Activated CD4-positive, alpha-beta memory T cell treated with anti-CD3 and anti-CD28 coated beads for 36 hours (primary cell): Measurements from ENCODE around the gene C4BPB. TPM values are rescaled to one million over a fixed set of nuclear protein-coding genes. Genes with fewer than 3 reads are reported as not detected.

Experiments
- CTCF ChIA-PET: fragments of 350-600 bp; sonication (Branson Sonifier 250); formaldehyde crosslinking; loops from one replicate; lab custom pipeline; 2021; ENCODE audit warnings: antibody characterized with exemption, inconsistent platforms; lab: Charles Lee
- POLR2A ChIA-PET: fragments of 350-600 bp; sonication (Branson Sonifier 250); formaldehyde crosslinking; loops from one replicate; lab custom pipeline; 2021; ENCODE audit warnings: antibody characterized with exemption; lab: Charles Lee
- DNase-seq: peaks from one replicate; pipeline ENCODE4 v3.0.0-alpha.2; 2020
- H3K27ac Mint-ChIP-seq: one replicate; pipeline ENCODE4 v1.8.0; 2021; ENCODE audit warnings: mixed read lengths
- H3K27me3 Mint-ChIP-seq: one replicate; pipeline ENCODE4 v1.8.0; 2021; ENCODE audit warnings: mixed read lengths
- H3K36me3 Mint-ChIP-seq: one replicate; pipeline ENCODE4 v1.8.0; 2021; ENCODE audit warnings: mixed read lengths
- H3K4me1 Mint-ChIP-seq: one replicate; pipeline ENCODE4 v1.8.0; 2021; ENCODE audit warnings: low read depth, mixed read lengths
- H3K4me3 Mint-ChIP-seq: one replicate; pipeline ENCODE4 v1.8.0; 2021; ENCODE audit warnings: mild to moderate bottlenecking, mixed read lengths
- H3K9me3 Mint-ChIP-seq: one replicate; pipeline ENCODE4 v1.8.0; 2021; ENCODE audit warnings: mixed read lengths
- intact Hi-C: fragments of 100-400 bp; cut with micrococcal nuclease; formaldehyde crosslinking; loops from one replicate; pipeline ENCODE4 v1.15.1; 2023
- total RNA-seq, 2 experiments: library from RNA; stranded (reverse); gene quantifications; one replicate each; pipeline ENCODE4 v1.2.3, GENCODE V29; 2021

Gene C4BPB
- total RNA-seq, 2 experiments from 2014 or later = 0.24 to 0.39 TPM

GRCh38 chr1:207115269-207115668 is 26.6 kb downstream of the C4BPB start:
- no peaks in the 10 kb centered on the region for H3K9me3 Mint-ChIP-seq
- intact Hi-C loops = no loop called here

GRCh38 chr1:207124389-207124788 is 35.7 kb downstream of the C4BPB start:
- H3K27ac Mint-ChIP-seq = no peak overlapping the region

More at GRCh38 chr1:207115269-207115668, 26.6 kb downstream of the C4BPB start:
- ChIA-PET POLR2A (no interaction called here), CTCF (no interaction called here)
- Mint-ChIP-seq H3K36me3 (no peaks in the 10 kb centered on the region), H3K4me3 (no peak overlapping the region), H3K4me1 (no peaks in the 10 kb centered on the region), H3K27ac (no peak overlapping the region), H3K27me3 (peaks cover 16% of the 10 kb centered on the region)
- DNase-seq = no peak

GRCh38 chr1:207128336-207128921 is 39.8 kb downstream of the C4BPB start:
- Mint-ChIP-seq H3K27ac (no peak overlapping the region), H3K36me3 (peaks cover 5% of the 10 kb centered on the region), H3K9me3 (peaks cover 36% of the 10 kb centered on the region), H3K27me3 (peaks cover 10% of the 10 kb centered on the region), H3K4me1 (no peaks in the 10 kb centered on the region), H3K4me3 (no peak overlapping the region)
- no peak for DNase-seq
- ChIA-PET CTCF (no interaction called here), POLR2A (no interaction called here)
- intact Hi-C loops = no loop called here

More at GRCh38 chr1:207124389-207124788, 35.7 kb downstream of the C4BPB start:
- ChIA-PET POLR2A (no interaction called here), CTCF (no interaction called here)
- DNase-seq = no peak
- Mint-ChIP-seq H3K4me3 (no peak overlapping the region), H3K27me3 (peaks cover 16% of the 10 kb centered on the region), H3K9me3 (peaks cover 22% of the 10 kb centered on the region), H3K4me1 (no peaks in the 10 kb centered on the region), H3K36me3 (peaks cover 4% of the 10 kb centered on the region)
- intact Hi-C loops = no loop called here

GRCh38 chr1:207129053-207129452 is 40.4 kb downstream of the C4BPB start:
- Mint-ChIP-seq H3K27ac (no peak overlapping the region), H3K4me1 (no peaks in the 10 kb centered on the region), H3K4me3 (no peak overlapping the region), H3K27me3 (peaks cover 9% of the 10 kb centered on the region), H3K9me3 (peaks cover 36% of the 10 kb centered on the region), H3K36me3 (peaks cover 5% of the 10 kb centered on the region)
- intact Hi-C loops = no loop called here
- POLR2A ChIA-PET = no interaction called here
- no peak for DNase-seq
- CTCF ChIA-PET = no interaction called here

- no peaks in the 10 kb centered on the region for H3K4me1 Mint-ChIP-seq
- CTCF ChIA-PET = no interaction called here
- H3K27me3 Mint-ChIP-seq = peaks cover 2% of the 10 kb centered on the region
Measured at GRCh38 chr1:207130252-207131036, 41.8 kb downstream of the C4BPB start.

GRCh38 chr1:207131163-207131562 is 42.5 kb downstream of the C4BPB start:
- Mint-ChIP-seq H3K36me3 (peaks cover 5% of the 10 kb centered on the region), H3K27ac (no peak overlapping the region), H3K4me3 (no peak overlapping the region), H3K4me1 (no peaks in the 10 kb centered on the region), H3K27me3 (peaks cover 1% of the 10 kb centered on the region), H3K9me3 (peaks cover 34% of the 10 kb centered on the region)
- ChIA-PET CTCF (no interaction called here), POLR2A (no interaction called here)
- no peak for DNase-seq
- intact Hi-C loops = no loop called here

More at GRCh38 chr1:207130252-207131036, 41.8 kb downstream of the C4BPB start:
- H3K4me3 Mint-ChIP-seq = no peak overlapping the region
- H3K36me3 Mint-ChIP-seq = peaks cover 5% of the 10 kb centered on the region
- no peak for DNase-seq
- no peak overlapping the region for H3K27ac Mint-ChIP-seq
- intact Hi-C loops = no loop called here
- peaks cover 35% of the 10 kb centered on the region for H3K9me3 Mint-ChIP-seq
- POLR2A ChIA-PET = no interaction called here

- no peak for DNase-seq
- H3K27ac Mint-ChIP-seq = no peak overlapping the region
Measured at GRCh38 chr1:207134581-207134980, 45.9 kb downstream of the C4BPB start.

GRCh38 chr1:207139616-207140015 is 51.0 kb downstream of the C4BPB start:
- ChIA-PET POLR2A (no interaction called here), CTCF (interaction anchor here (0.9 kb wide), 1 partner anchor 61 kb away, joined by 4 read pairs; no protein-coding TSS in a partner anchor)
- H3K27ac Mint-ChIP-seq = no peak overlapping the region
- H3K4me1 Mint-ChIP-seq = no peaks in the 10 kb centered on the region
- DNase-seq = no peak
- H3K9me3 Mint-ChIP-seq = no peaks in the 10 kb centered on the region
- H3K4me3 Mint-ChIP-seq = no peak overlapping the region
- no peaks in the 10 kb centered on the region for H3K36me3 Mint-ChIP-seq
- H3K27me3 Mint-ChIP-seq = peaks cover 4% of the 10 kb centered on the region
- intact Hi-C loops = no loop called here

More at GRCh38 chr1:207134581-207134980, 45.9 kb downstream of the C4BPB start:
- intact Hi-C loops = no loop called here
- H3K4me3 Mint-ChIP-seq = no peak overlapping the region
- H3K27me3 Mint-ChIP-seq = peaks cover 1% of the 10 kb centered on the region
- peaks cover 13% of the 10 kb centered on the region for H3K9me3 Mint-ChIP-seq
- no peaks in the 10 kb centered on the region for H3K36me3 Mint-ChIP-seq
- H3K4me1 Mint-ChIP-seq = no peaks in the 10 kb centered on the region
- ChIA-PET CTCF (no interaction called here), POLR2A (no interaction called here)

- H3K27me3 Mint-ChIP-seq = peaks cover 6% of the 10 kb centered on the region
- no peaks in the 10 kb centered on the region for H3K4me1 Mint-ChIP-seq
- no peak overlapping the region for H3K27ac Mint-ChIP-seq
- intact Hi-C loops = no loop called here
- no peak for DNase-seq
- no peaks in the 10 kb centered on the region for H3K36me3 Mint-ChIP-seq
- H3K4me3 Mint-ChIP-seq = no peak overlapping the region
- ChIA-PET CTCF (interaction anchor here (0.9 kb wide), 1 partner anchor 62 kb away, joined by 4 read pairs; no protein-coding TSS in a partner anchor), POLR2A (no interaction called here)
- H3K9me3 Mint-ChIP-seq = no peaks in the 10 kb centered on the region
Measured at GRCh38 chr1:207140536-207140935, 51.9 kb downstream of the C4BPB start.

- Mint-ChIP-seq H3K4me1 (no peaks in the 10 kb centered on the region), H3K27me3 (peaks cover 4% of the 10 kb centered on the region), H3K9me3 (no peaks in the 10 kb centered on the region), H3K4me3 (no peak overlapping the region), H3K27ac (no peak overlapping the region), H3K36me3 (no peaks in the 10 kb centered on the region)
- intact Hi-C loops = no loop called here
- ChIA-PET POLR2A (no interaction called here), CTCF (no interaction called here)
- no peak for DNase-seq
Measured at GRCh38 chr1:207145401-207146058, 56.9 kb downstream of the C4BPB start.
